GM23338 (cell line): ENCODE data around the gene CADPS2. TPM values are rescaled to one million over a fixed set of nuclear protein-coding genes. Genes with fewer than 3 reads are reported as not detected.

Source experiments
- ATAC-seq: fragments of 200-7000 bp; cut with Tn5 transposase; 3 replicates; pipeline ENCODE4 v1.9.1; 2020
- DNase-seq: peaks from one replicate; pipeline ENCODE4 v3.0.0-alpha.2; 2015; ENCODE audit warnings: low spot score
- H2AFZ ChIP-seq: fragments of 200-600 bp; sonication (generic); 2 replicates; pipeline ENCODE4 v1.8.0; 2016; ENCODE audit warnings: antibody characterized with exemption, mild to moderate bottlenecking, moderate library complexity
- H3F3A ChIP-seq: fragments of 200-600 bp; sonication (generic); replicated peaks from 2 replicates; pipeline ENCODE4 v1.8.0; 2017; ENCODE audit warnings: antibody characterized with exemption, mixed run types, low read depth
- H3K27ac ChIP-seq: fragments of 200-600 bp; sonication (generic); 2 replicates; pipeline ENCODE4 v1.6.1; 2016; ENCODE audit warnings: low read depth
- H3K27me3 ChIP-seq: fragments of 200-600 bp; sonication (generic); 2 replicates; pipeline ENCODE4 v1.8.0; 2016; ENCODE audit warnings: mild to moderate bottlenecking, mixed run types, moderate library complexity; ENCODE audit not compliant: insufficient read depth
- H3K36me3 ChIP-seq: fragments of 200-600 bp; sonication (generic); 2 replicates; pipeline ENCODE4 v1.8.0; 2016; ENCODE audit warnings: mild to moderate bottlenecking; ENCODE audit not compliant: insufficient read depth
- H3K4me1 ChIP-seq: fragments of 200-600 bp; sonication (generic); 2 replicates; pipeline ENCODE4 v1.8.0; 2016; ENCODE audit warnings: mild to moderate bottlenecking, moderate library complexity; ENCODE audit not compliant: insufficient read depth
- H3K4me2 ChIP-seq: fragments of 200-600 bp; sonication (generic); 2 replicates; pipeline ENCODE4 v1.7.1; 2017; ENCODE audit warnings: mixed run types
- H3K4me3 ChIP-seq: fragments of 200-600 bp; sonication (generic); 2 replicates; pipeline ENCODE4 v1.6.1; 2016; ENCODE audit warnings: mixed run types
- H3K79me2 ChIP-seq: fragments of 200-600 bp; sonication (generic); replicated peaks from 2 replicates; pipeline ENCODE4 v1.8.0; 2017; ENCODE audit warnings: mild to moderate bottlenecking; ENCODE audit not compliant: insufficient read depth
- H3K9me2 ChIP-seq: fragments of 200-600 bp; sonication (generic); 2 replicates; pipeline ENCODE4 v1.8.0; 2017; ENCODE audit not compliant: insufficient read depth
- H4K20me1 ChIP-seq: fragments of 200-600 bp; sonication (generic); replicated peaks from 2 replicates; pipeline ENCODE4 v1.8.0; 2017; ENCODE audit warnings: mild to moderate bottlenecking; ENCODE audit not compliant: insufficient read depth
- H3K27ac Mint-ChIP-seq: 2 replicates; pipeline ENCODE4 v1.8.0; 2020; ENCODE audit warnings: inconsistent platforms, mild to moderate bottlenecking, moderate library complexity, mixed read lengths
- H3K27me3 Mint-ChIP-seq: 3 replicates; pipeline ENCODE4 v1.8.0; 2022; ENCODE audit warnings: low read depth, mild to moderate bottlenecking, moderate library complexity, mixed read lengths, inconsistent platforms; ENCODE audit not compliant: insufficient read depth, poor library complexity
- H3K36me3 Mint-ChIP-seq: 3 replicates; pipeline ENCODE4 v1.8.0; 2021; ENCODE audit warnings: low read depth, mild to moderate bottlenecking, inconsistent platforms, moderate library complexity, mixed read lengths
- H3K4me1 Mint-ChIP-seq: 3 replicates; pipeline ENCODE4 v1.8.0; 2020; ENCODE audit warnings: mild to moderate bottlenecking, inconsistent platforms, mixed read lengths
- H3K4me3 Mint-ChIP-seq: 3 replicates; pipeline ENCODE4 v1.8.0; 2021; ENCODE audit warnings: moderate library complexity, mild to moderate bottlenecking, inconsistent platforms, mixed read lengths
- H3K9me3 Mint-ChIP-seq: 3 replicates; pipeline ENCODE4 v1.8.0; 2020; ENCODE audit warnings: moderate library complexity, mild to moderate bottlenecking, inconsistent platforms, mixed read lengths
- STAT1 ChIP-seq: IDR thresholded peaks from one replicate; pipeline ENCODE4 v1.6.1; 2016; ENCODE audit warnings: antibody characterized with exemption; ENCODE audit not compliant: unreplicated experiment
- polyA plus RNA-seq: library from polyadenylated mRNA; unstranded; fragments of >200 nt; fragmentation: Nextera tagmentation; extraction: Ambion mirVana; gene quantifications from 2 replicates; pipeline ENCODE4 v1.2.1, GENCODE V29; 2016
- total RNA-seq: library from RNA; depleted of rRNA; stranded (reverse); fragments of >200 nt; shearing (Covaris generic); gene quantifications from 2 replicates; pipeline ENCODE4 v1.2.3, GENCODE V29; 2014
- TF ChIP-seq, protein P1 (sequence below), 2 experiments: fragments of 200-600 bp in 1 of 2; sonication (generic) in 1 of 2; conservative IDR thresholded peaks; 2 replicates each; pipeline versions ENCODE4 v1.5.1 to v1.6.1; 2016 to 2017; ENCODE audit warnings: antibody characterized with exemption in 2 of 2, low read depth in 2 of 2, mild to moderate bottlenecking in 2 of 2, moderate library complexity in 1 of 2
- TF ChIP-seq, protein P2 (sequence below): fragments of 250-450 bp; sonication (Bioruptor Pico); IDR thresholded peaks from 2 replicates; pipeline ENCODE4 v1.5.0; 2020; ENCODE audit warnings: mild to moderate bottlenecking, moderate library complexity

The CADPS2 gene
- total and polyA plus RNA-seq, 2 experiments from 2014 or later: 16.3 to 36.9 TPM

DNA sequence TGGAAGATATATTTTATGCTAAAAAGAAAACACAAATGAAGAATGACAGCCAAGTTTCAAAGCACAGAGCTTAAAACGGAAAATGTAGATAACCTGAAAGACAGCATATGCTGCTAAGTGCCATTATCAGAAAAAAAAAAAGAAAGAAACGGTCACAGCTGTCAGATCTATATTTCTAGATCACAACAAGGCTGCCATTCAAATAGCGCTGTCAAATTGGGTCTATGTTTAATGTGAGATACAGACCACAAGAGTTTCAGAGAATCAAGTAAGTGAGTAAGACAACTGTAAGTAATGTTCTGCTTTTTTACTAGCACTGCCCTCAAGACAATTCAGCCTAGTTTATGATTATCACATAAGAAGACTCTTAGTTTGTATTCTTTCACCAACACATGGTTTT is 117.4 kb downstream of the CADPS2 start:
- H3K27me3 ChIP-seq: no peaks in the 10 kb centered on the region
- H3K4me2 ChIP-seq: no peak overlapping the region
- no peaks in the 10 kb centered on the region for H3K9me3 Mint-ChIP-seq
- DNase-seq (no peak), ATAC-seq (no peak)
- H2AFZ ChIP-seq: no peak overlapping the region
- peaks cover 23% of the 10 kb centered on the region for H3K4me1 ChIP-seq
- H3K27ac ChIP-seq: no peak overlapping the region
- H3K79me2 ChIP-seq: no peaks in the 10 kb centered on the region; the same call in 1 of the 2 replicates
- H3F3A ChIP-seq: no peaks in the 10 kb centered on the region
- H3K4me3 ChIP-seq: no peak overlapping the region
- H3K27me3 Mint-ChIP-seq: no peaks in the 10 kb centered on the region
- H4K20me1 ChIP-seq: no peaks in the 10 kb centered on the region
- no peak overlapping the region for H3K27ac Mint-ChIP-seq
- H3K36me3 Mint-ChIP-seq: no peaks in the 10 kb centered on the region
- no peaks in the 10 kb centered on the region for H3K36me3 ChIP-seq
- H3K4me3 Mint-ChIP-seq: no peak overlapping the region
- no peaks in the 10 kb centered on the region for H3K9me2 ChIP-seq
- peaks cover 52% of the 10 kb centered on the region for H3K4me1 Mint-ChIP-seq
- TF ChIP-seq, protein P1, sequence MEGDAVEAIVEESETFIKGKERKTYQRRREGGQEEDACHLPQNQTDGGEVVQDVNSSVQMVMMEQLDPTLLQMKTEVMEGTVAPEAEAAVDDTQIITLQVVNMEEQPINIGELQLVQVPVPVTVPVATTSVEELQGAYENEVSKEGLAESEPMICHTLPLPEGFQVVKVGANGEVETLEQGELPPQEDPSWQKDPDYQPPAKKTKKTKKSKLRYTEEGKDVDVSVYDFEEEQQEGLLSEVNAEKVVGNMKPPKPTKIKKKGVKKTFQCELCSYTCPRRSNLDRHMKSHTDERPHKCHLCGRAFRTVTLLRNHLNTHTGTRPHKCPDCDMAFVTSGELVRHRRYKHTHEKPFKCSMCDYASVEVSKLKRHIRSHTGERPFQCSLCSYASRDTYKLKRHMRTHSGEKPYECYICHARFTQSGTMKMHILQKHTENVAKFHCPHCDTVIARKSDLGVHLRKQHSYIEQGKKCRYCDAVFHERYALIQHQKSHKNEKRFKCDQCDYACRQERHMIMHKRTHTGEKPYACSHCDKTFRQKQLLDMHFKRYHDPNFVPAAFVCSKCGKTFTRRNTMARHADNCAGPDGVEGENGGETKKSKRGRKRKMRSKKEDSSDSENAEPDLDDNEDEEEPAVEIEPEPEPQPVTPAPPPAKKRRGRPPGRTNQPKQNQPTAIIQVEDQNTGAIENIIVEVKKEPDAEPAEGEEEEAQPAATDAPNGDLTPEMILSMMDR (conservative IDR thresholded peaks at IDR 0.05; ENCODE audit: low read depth in 2 of 2): no peak

DNA sequence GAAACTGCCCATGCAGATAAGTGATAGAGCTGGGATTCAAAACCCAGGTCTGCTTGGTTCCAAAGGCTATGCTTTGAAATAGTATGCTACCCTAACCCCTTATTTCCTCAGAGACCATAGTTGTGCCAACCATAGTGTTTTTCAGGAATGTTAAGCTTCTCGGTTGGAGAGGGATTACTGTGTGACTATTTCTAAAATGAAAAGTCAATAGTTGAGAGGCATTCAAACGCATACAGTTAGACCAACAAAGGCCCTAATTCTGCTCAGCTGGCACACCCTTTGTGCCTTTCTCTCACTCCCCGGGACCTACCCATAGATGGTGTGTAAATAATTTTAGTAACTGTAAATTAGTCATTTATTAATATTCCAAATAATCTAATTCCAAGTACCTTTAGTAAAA is 118.9 kb downstream of the CADPS2 start:
- no peaks in the 10 kb centered on the region; the same call in 1 of the 2 replicates for H3K79me2 ChIP-seq
- no peaks in the 10 kb centered on the region for H3K27me3 ChIP-seq
- ATAC-seq: peak; percentile 78
- no peak overlapping the region for H2AFZ ChIP-seq
- Mint-ChIP-seq H3K9me3 (no peaks in the 10 kb centered on the region), H3K36me3 (no peaks in the 10 kb centered on the region), H3K27ac (no peak overlapping the region), H3K27me3 (no peaks in the 10 kb centered on the region), H3K4me1 (peaks cover 52% of the 10 kb centered on the region), H3K4me3 (no peak overlapping the region)
- TF ChIP-seq, protein P2, sequence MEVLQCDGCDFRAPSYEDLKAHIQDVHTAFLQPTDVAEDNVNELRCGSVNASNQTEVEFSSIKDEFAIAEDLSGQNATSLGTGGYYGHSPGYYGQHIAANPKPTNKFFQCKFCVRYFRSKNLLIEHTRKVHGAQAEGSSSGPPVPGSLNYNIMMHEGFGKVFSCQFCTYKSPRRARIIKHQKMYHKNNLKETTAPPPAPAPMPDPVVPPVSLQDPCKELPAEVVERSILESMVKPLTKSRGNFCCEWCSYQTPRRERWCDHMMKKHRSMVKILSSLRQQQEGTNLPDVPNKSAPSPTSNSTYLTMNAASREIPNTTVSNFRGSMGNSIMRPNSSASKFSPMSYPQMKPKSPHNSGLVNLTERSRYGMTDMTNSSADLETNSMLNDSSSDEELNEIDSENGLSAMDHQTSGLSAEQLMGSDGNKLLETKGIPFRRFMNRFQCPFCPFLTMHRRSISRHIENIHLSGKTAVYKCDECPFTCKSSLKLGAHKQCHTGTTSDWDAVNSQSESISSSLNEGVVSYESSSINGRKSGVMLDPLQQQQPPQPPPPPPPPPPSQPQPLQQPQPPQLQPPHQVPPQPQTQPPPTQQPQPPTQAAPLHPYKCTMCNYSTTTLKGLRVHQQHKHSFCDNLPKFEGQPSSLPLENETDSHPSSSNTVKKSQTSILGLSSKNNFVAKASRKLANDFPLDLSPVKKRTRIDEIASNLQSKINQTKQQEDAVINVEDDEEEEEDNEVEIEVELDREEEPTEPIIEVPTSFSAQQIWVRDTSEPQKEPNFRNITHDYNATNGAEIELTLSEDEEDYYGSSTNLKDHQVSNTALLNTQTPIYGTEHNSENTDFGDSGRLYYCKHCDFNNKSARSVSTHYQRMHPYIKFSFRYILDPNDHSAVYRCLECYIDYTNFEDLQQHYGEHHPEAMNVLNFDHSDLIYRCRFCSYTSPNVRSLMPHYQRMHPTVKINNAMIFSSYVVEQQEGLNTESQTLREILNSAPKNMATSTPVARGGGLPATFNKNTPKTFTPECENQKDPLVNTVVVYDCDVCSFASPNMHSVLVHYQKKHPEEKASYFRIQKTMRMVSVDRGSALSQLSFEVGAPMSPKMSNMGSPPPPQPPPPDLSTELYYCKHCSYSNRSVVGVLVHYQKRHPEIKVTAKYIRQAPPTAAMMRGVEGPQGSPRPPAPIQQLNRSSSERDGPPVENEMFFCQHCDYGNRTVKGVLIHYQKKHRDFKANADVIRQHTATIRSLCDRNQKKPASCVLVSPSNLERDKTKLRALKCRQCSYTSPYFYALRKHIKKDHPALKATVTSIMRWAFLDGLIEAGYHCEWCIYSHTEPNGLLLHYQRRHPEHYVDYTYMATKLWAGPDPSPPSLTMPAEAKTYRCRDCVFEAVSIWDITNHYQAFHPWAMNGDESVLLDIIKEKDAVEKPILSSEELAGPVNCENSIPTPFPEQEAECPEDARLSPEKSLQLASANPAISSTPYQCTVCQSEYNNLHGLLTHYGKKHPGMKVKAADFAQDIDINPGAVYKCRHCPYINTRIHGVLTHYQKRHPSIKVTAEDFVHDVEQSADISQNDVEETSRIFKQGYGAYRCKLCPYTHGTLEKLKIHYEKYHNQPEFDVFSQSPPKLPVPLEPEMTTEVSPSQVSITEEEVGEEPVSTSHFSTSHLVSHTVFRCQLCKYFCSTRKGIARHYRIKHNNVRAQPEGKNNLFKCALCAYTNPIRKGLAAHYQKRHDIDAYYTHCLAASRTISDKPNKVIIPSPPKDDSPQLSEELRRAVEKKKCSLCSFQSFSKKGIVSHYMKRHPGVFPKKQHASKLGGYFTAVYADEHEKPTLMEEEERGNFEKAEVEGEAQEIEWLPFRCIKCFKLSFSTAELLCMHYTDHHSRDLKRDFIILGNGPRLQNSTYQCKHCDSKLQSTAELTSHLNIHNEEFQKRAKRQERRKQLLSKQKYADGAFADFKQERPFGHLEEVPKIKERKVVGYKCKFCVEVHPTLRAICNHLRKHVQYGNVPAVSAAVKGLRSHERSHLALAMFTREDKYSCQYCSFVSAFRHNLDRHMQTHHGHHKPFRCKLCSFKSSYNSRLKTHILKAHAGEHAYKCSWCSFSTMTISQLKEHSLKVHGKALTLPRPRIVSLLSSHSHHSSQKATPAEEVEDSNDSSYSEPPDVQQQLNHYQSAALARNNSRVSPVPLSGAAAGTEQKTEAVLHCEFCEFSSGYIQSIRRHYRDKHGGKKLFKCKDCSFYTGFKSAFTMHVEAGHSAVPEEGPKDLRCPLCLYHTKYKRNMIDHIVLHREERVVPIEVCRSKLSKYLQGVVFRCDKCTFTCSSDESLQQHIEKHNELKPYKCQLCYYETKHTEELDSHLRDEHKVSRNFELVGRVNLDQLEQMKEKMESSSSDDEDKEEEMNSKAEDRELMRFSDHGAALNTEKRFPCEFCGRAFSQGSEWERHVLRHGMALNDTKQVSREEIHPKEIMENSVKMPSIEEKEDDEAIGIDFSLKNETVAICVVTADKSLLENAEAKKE (CRISPR knock-in tag): peak; percentile 40; the same call in 1 of the 2 replicates
- TF ChIP-seq STAT1: no peak
- H3K4me2 ChIP-seq: no peak overlapping the region
- no peaks in the 10 kb centered on the region for H3K9me2 ChIP-seq
- no peaks in the 10 kb centered on the region for H3K36me3 ChIP-seq
- peaks cover 20% of the 10 kb centered on the region for H3K4me1 ChIP-seq
- no peak overlapping the region for H3K4me3 ChIP-seq
- peak; percentile 36 for DNase-seq
- H3F3A ChIP-seq: no peaks in the 10 kb centered on the region
- H3K27ac ChIP-seq: no peak overlapping the region
- H4K20me1 ChIP-seq: no peaks in the 10 kb centered on the region
